PC-3 (cell line): ENCODE results near the gene EEF1A2. TPM values are rescaled to one million over a fixed set of nuclear protein-coding genes. Genes with fewer than 3 reads are reported as not detected.

Experiments used
- ATAC-seq: fragments of 200-7000 bp; cut with Tn5 transposase; 2 replicates; pipeline ENCODE4 v1.9.1; 2020; ENCODE audit warnings: mild to moderate bottlenecking, moderate library complexity
- BruUV-seq: library from RNA; stranded (reverse); fragments of 400-500 nt; replicated peaks from 2 replicates; lab custom pipeline; 2021; lab: Mats Ljungman, UMichigan
- CTCF ChIA-PET: fragments of 300-600 bp; sonication (Branson Sonifier 250); formaldehyde crosslinking; loops from one replicate; lab custom pipeline; 2022; ENCODE audit warnings: antibody characterized with exemption; lab: Charles Lee
- POLR2A ChIA-PET: fragments of 300-600 bp; sonication (Branson Sonifier 250); formaldehyde crosslinking; loops from one replicate; lab custom pipeline; 2022; ENCODE audit warnings: antibody characterized with exemption; ENCODE audit not compliant: unreplicated experiment; lab: Charles Lee
- DNase-seq: peaks from one replicate; pipeline ENCODE4 v3.0.0-alpha.2; 2015
- H2AFZ ChIP-seq: fragments of 300-600 bp; sonication (generic); 2 replicates; pipeline ENCODE4 v1.6.0; 2016; ENCODE audit warnings: antibody characterized with exemption, low read length
- H3F3A ChIP-seq: fragments of 300-600 bp; sonication (generic); one replicate; pipeline ENCODE4 v1.6.0; 2017; ENCODE audit warnings: antibody characterized with exemption, low read length, control low read depth, mild to moderate bottlenecking; ENCODE audit not compliant: unreplicated experiment
- H3K27ac ChIP-seq: fragments of 300-600 bp; sonication (generic); 2 replicates; pipeline ENCODE4 v1.5.1; 2016; ENCODE audit warnings: mild to moderate bottlenecking, low read length
- H3K27me3 ChIP-seq: fragments of 300-600 bp; sonication (generic); 2 replicates; pipeline ENCODE4 v1.6.1; 2016; ENCODE audit warnings: low read length, mixed read lengths
- H3K36me3 ChIP-seq: fragments of 300-600 bp; sonication (generic); 2 replicates; pipeline ENCODE4 v1.6.1; 2016; ENCODE audit warnings: low read depth, mixed run types, low read length, mixed read lengths
- H3K4me1 ChIP-seq: fragments of 300-600 bp; sonication (generic); 2 replicates; pipeline ENCODE4 v1.5.1; 2016; ENCODE audit warnings: low read length; ENCODE audit not compliant: insufficient read depth
- H3K4me2 ChIP-seq: fragments of 300-600 bp; sonication (generic); 2 replicates; pipeline ENCODE4 v1.6.0; 2016; ENCODE audit warnings: low read length
- H3K4me3 ChIP-seq: fragments of 300-600 bp; sonication (generic); 2 replicates; pipeline ENCODE4 v1.5.1; 2016; ENCODE audit warnings: mild to moderate bottlenecking, low read length, mixed read lengths
- H3K79me2 ChIP-seq: fragments of 300-600 bp; sonication (generic); 2 replicates; pipeline ENCODE4 v1.6.1; 2017; ENCODE audit warnings: low read length, mixed read lengths
- H3K9ac ChIP-seq: fragments of 300-600 bp; sonication (generic); 2 replicates; pipeline ENCODE4 v1.6.0; 2016; ENCODE audit warnings: mild to moderate bottlenecking, low read length
- H3K9me2 ChIP-seq: fragments of 300-600 bp; sonication (generic); replicated peaks from 2 replicates; pipeline ENCODE4 v1.6.1; 2016; ENCODE audit warnings: mixed run types, low read length, mixed read lengths
- H3K9me3 ChIP-seq: fragments of 300-600 bp; sonication (generic); 2 replicates; pipeline ENCODE4 v1.6.1; 2016; ENCODE audit warnings: low read length, mixed read lengths
- H4K20me1 ChIP-seq: fragments of 300-600 bp; sonication (generic); 2 replicates; pipeline ENCODE4 v1.6.1; 2016; ENCODE audit warnings: low read length, mixed read lengths
- CTCF ChIP-seq: fragments of 300-600 bp; sonication (generic); conservative IDR thresholded peaks from 2 replicates; pipeline ENCODE4 v1.5.1; 2017; ENCODE audit warnings: antibody characterized with exemption, low read depth, mild to moderate bottlenecking, low read length
- EZH2 ChIP-seq: fragments of 300-600 bp; sonication (generic); IDR thresholded peaks from one replicate; pipeline ENCODE4 v1.6.1; 2017; ENCODE audit warnings: antibody characterized with exemption, mild to moderate bottlenecking, low read length; ENCODE audit not compliant: unreplicated experiment
- EZH2phosphoT487 ChIP-seq: fragments of 300-600 bp; sonication (generic); IDR thresholded peaks from 2 replicates; pipeline ENCODE4 v1.6.1; 2018; ENCODE audit warnings: mild to moderate bottlenecking, antibody characterized with exemption, low read length, borderline replicate concordance
- intact Hi-C: fragments of 100-400 bp; cut with micrococcal nuclease; formaldehyde crosslinking; loops from 2 replicates; pipeline ENCODE4 v1.9.0; 2023
- total RNA-seq: library from RNA; depleted of rRNA; stranded (reverse); fragments of >200 nt; gene quantifications from 2 replicates; pipeline ENCODE4 v1.2.3, GENCODE V29; 2014

The EEF1A2 gene
- total RNA-seq, 1 experiment from 2014 or later, result 463 TPM

GRCh38 chr20:63500902-63501817 is 2.3 kb upstream of the EEF1A2 start:
- H3K9me2 ChIP-seq, result no peaks in the 10 kb centered on the region
- intact Hi-C loops, result no loop called here
- ChIA-PET CTCF (interaction anchor here (0.6 kb wide), 1 partner anchor 440 kb away, joined by 3 read pairs; no protein-coding TSS in a partner anchor), POLR2A (no interaction called here)
- no peaks in the 10 kb centered on the region for H3K9me3 ChIP-seq
- BruUV-seq, result no TSS peak
- H3K4me3 ChIP-seq, result no peak overlapping the region
- no peak overlapping the region for H2AFZ ChIP-seq
- H3K36me3 ChIP-seq, result peaks cover under 1% of the 10 kb centered on the region; the same call in 1 of the 2 replicates
- peaks cover 21% of the 10 kb centered on the region for H3K79me2 ChIP-seq
- DNase-seq (no peak), ATAC-seq (no peak)
- no peak overlapping the region for H3K27ac ChIP-seq
- TF ChIP-seq EZH2phosphoT487 (no peak), CTCF (no peak), EZH2 (no peak)
- no peaks in the 10 kb centered on the region for H3F3A ChIP-seq
- peaks cover 14% of the 10 kb centered on the region for H3K4me1 ChIP-seq
- no peaks in the 10 kb centered on the region for H3K27me3 ChIP-seq
- H4K20me1 ChIP-seq, result no peaks in the 10 kb centered on the region; the same call in 1 of the 2 replicates
- H3K4me2 ChIP-seq, result no peak overlapping the region
- H3K9ac ChIP-seq, result no peak overlapping the region

GRCh38 chr20:63500151-63500901 is 1.4 kb upstream of the EEF1A2 start:
- Histone ChIP-seq H3K4me3 (no peak overlapping the region), H3K4me1 (peaks cover 14% of the 10 kb centered on the region), H2AFZ (no peak overlapping the region), H3K27me3 (no peaks in the 10 kb centered on the region), H3F3A (no peaks in the 10 kb centered on the region), H3K79me2 (peaks cover 21% of the 10 kb centered on the region), H3K27ac (no peak overlapping the region), H3K9me2 (no peaks in the 10 kb centered on the region), H3K9ac (no peak overlapping the region), H3K36me3 (peaks cover 9% of the 10 kb centered on the region), H3K4me2 (no peak overlapping the region), H4K20me1 (no peaks in the 10 kb centered on the region; the same call in 1 of the 2 replicates), H3K9me3 (no peaks in the 10 kb centered on the region)
- DNase-seq (no peak), ATAC-seq (no peak)
- BruUV-seq, result no TSS peak
- intact Hi-C loops, result no loop called here
- TF ChIP-seq EZH2 (no peak), CTCF (no peak), EZH2phosphoT487 (no peak)
- CTCF ChIA-PET, result no interaction called here
- POLR2A ChIA-PET, result no interaction called here
